GM12878 (cell line): ENCODE data around the gene KAZN.

Experiments used
- CTCF ChIP-seq, 3 experiments: IDR thresholded peaks in 2 of 3; conservative IDR thresholded peaks in 1 of 3; 2 replicates each; pipeline ENCODE4 v1.5.1; 2011; ENCODE audit warnings: low read depth in 3 of 3, low read length in 3 of 3, mild to moderate bottlenecking in 3 of 3, control low read depth in 2 of 3, moderate library complexity in 2 of 3, inconsistent platforms in 1 of 3, mixed read lengths in 1 of 3; ENCODE audit not compliant: control insufficient read depth in 2 of 3, insufficient read depth in 1 of 3; ENCODE audit errors: extremely low read depth in 1 of 3
- EZH2 ChIP-seq: IDR thresholded peaks from 2 replicates; pipeline ENCODE4 v1.6.1; 2012; ENCODE audit warnings: low read depth, mild to moderate bottlenecking, control low read depth, inconsistent platforms, low read length, borderline replicate concordance; ENCODE audit not compliant: control insufficient read depth
- NFYB ChIP-seq: IDR thresholded peaks from 2 replicates; pipeline ENCODE4 v1.6.1; 2011; ENCODE audit warnings: low read depth, mild to moderate bottlenecking, low read length, improper control_type of control experiment, moderate library complexity; ENCODE audit not compliant: insufficient read depth
- POLR2A ChIP-seq: IDR thresholded peaks from 2 replicates; pipeline ENCODE4 v1.6.1; 2011; ENCODE audit warnings: low read depth, mild to moderate bottlenecking, low read length
- SREBF1 ChIP-seq: IDR thresholded peaks from 2 replicates; pipeline ENCODE4 v1.6.1; 2012; ENCODE audit warnings: mild to moderate bottlenecking, low read length
- TF ChIP-seq, protein P1 (sequence below): fragments of 450-650 bp; IDR thresholded peaks from 2 replicates; pipeline ENCODE4 v1.6.1; 2014; ENCODE audit warnings: mild to moderate bottlenecking

GRCh38 chr1:14932034-14932638 lies 333.7 kb downstream of the KAZN start:
- TF ChIP-seq CTCF (IDR thresholded peaks at IDR 0.05 in 2 of 3, conservative IDR thresholded peaks at IDR 0.05 in 1 of 3; ENCODE audit: control insufficient read depth in 2 of 3, extremely low read depth in 1 of 3, insufficient read depth in 1 of 3, low read depth in 3 of 3, low read length in 3 of 3) (no peak), SREBF1 (no peak), POLR2A (no peak), EZH2 (no peak), NFYB (no peak)
- TF ChIP-seq, protein P1, sequence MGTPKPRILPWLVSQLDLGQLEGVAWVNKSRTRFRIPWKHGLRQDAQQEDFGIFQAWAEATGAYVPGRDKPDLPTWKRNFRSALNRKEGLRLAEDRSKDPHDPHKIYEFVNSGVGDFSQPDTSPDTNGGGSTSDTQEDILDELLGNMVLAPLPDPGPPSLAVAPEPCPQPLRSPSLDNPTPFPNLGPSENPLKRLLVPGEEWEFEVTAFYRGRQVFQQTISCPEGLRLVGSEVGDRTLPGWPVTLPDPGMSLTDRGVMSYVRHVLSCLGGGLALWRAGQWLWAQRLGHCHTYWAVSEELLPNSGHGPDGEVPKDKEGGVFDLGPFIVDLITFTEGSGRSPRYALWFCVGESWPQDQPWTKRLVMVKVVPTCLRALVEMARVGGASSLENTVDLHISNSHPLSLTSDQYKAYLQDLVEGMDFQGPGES, result no peak
